Measurements from ENCODE around the gene PLD1.
"Not testable (repeated sequence)": the region's sequence is repeated elsewhere in the genome, so short reads cannot be mapped to it uniquely, and the experiment has no call there.

Gene PLD1

GRCh38 chr3:171815973-171816595 lies 5.8 kb upstream of the PLD1 start:
- DNase-seq, result no peak

- DNase-seq, result not testable (repeated sequence)
Measured at GRCh38 chr3:171814662-171815061, 4.4 kb upstream of the PLD1 start.

GRCh38 chr3:171813897-171814460 lies 3.7 kb upstream of the PLD1 start:
- no peak for DNase-seq

GRCh38 chr3:171813278-171813896 lies 3.1 kb upstream of the PLD1 start:
- DNase-seq, result no peak

GRCh38 chr3:171812811-171813210 lies 2.5 kb upstream of the PLD1 start:
- DNase-seq, result no peak

- no peak for DNase-seq
Measured at GRCh38 chr3:171811913-171812335, 1.6 kb upstream of the PLD1 start.

- DNase-seq, result no peak
Measured at GRCh38 chr3:171811295-171811912, 1.1 kb upstream of the PLD1 start.

GRCh38 chr3:171810629-171811294 lies 479 bp upstream of the PLD1 start:
- DNase-seq, result no peak

GRCh38 chr3:171809611-171809860 lies 747 bp downstream of the PLD1 start:
- DNase-seq, result no peak

- no peak for DNase-seq
Measured at GRCh38 chr3:171807806-171808205, 2.5 kb downstream of the PLD1 start.

GRCh38 chr3:171807129-171807675 lies 3.1 kb downstream of the PLD1 start:
- DNase-seq, result no peak

GRCh38 chr3:171806200-171807128 lies 3.8 kb downstream of the PLD1 start:
- no peak for DNase-seq

GRCh38 chr3:171805687-171806086 lies 4.6 kb downstream of the PLD1 start:
- DNase-seq, result no peak

GRCh38 chr3:171804618-171805389 lies 5.5 kb downstream of the PLD1 start:
- no peak for DNase-seq

- DNase-seq, result no peak
Measured at GRCh38 chr3:171803044-171803443, 7.2 kb downstream of the PLD1 start.

- DNase-seq, result no peak
Measured at GRCh38 chr3:171802590-171802956, 7.7 kb downstream of the PLD1 start.

- DNase-seq, result no peak
Measured at GRCh38 chr3:171801738-171802589, 8.3 kb downstream of the PLD1 start.

- no peak for DNase-seq
Measured at GRCh38 chr3:171799501-171799900, 10.8 kb downstream of the PLD1 start.

- DNase-seq, result no peak
Measured at GRCh38 chr3:171797873-171798272, 12.4 kb downstream of the PLD1 start.

GRCh38 chr3:171797265-171797679 lies 13.0 kb downstream of the PLD1 start:
- no peak for DNase-seq
